Esophagus (tissue), 2 donors: ENCODE data around the gene LEP. TPM values are rescaled to one million over a fixed set of nuclear protein-coding genes. Genes with fewer than 3 reads are reported as not detected.
"Not testable (repeated sequence)": the region's sequence is repeated elsewhere in the genome, so short reads cannot be mapped to it uniquely, and the experiment has no call there.

Source experiments
- H3K27ac ChIP-seq, 2 donors: one replicate each; pipeline ENCODE4 v1.5.1; 2013; ENCODE audit warnings: low read depth in 2 of 2, mild to moderate bottlenecking in 2 of 2, inconsistent platforms in 1 of 2, low read length in 1 of 2, moderate library complexity in 1 of 2
- H3K27me3 ChIP-seq, 2 donors: one replicate each; pipeline ENCODE4 v1.6.1; 2013; ENCODE audit warnings: low read length in 2 of 2, control low read depth in 1 of 2, mild to moderate bottlenecking in 1 of 2; ENCODE audit not compliant: insufficient read depth in 2 of 2, control insufficient read depth in 1 of 2
- H3K36me3 ChIP-seq, 2 donors: one replicate each; pipeline ENCODE4 v1.6.1; 2013; ENCODE audit warnings: low read length in 1 of 2; ENCODE audit not compliant: control insufficient read depth in 2 of 2, insufficient read depth in 2 of 2
- H3K4me1 ChIP-seq, 2 donors: one replicate each; pipeline ENCODE4 v1.6.1; 2013; ENCODE audit warnings: low read length in 1 of 2; ENCODE audit not compliant: control insufficient read depth in 2 of 2, insufficient read depth in 2 of 2
- H3K4me3 ChIP-seq, 2 donors: one replicate each; pipeline ENCODE4 v1.5.1; 2013; ENCODE audit warnings: low read length in 2 of 2, mild to moderate bottlenecking in 2 of 2, low read depth in 1 of 2, moderate library complexity in 1 of 2
- H3K9me3 ChIP-seq, 2 donors: one replicate each; pipeline ENCODE4 v1.6.1; 2013; ENCODE audit warnings: mild to moderate bottlenecking in 2 of 2, low read depth in 1 of 2, low read length in 1 of 2, moderate library complexity in 1 of 2; ENCODE audit not compliant: control insufficient read depth in 2 of 2, insufficient read depth in 1 of 2
- WGBS, 2 donors: extraction: QIAGEN DNeasy Blood & Tissue Kit; methylation state at CpG; one replicate each; pipeline ENCODE4 v1.1.7; 2013; 5-methylcytosine and 5-hydroxymethylcytosine counted together
- polyA plus RNA-seq, 2 donors: library from polyadenylated mRNA; stranded (reverse); fragments of 200-250 nt; gene quantifications; one replicate each; pipeline ENCODE4 v1.2.3, GENCODE V29; 2013
- donor health status: healthy with polysubstance abuse.
- donor health status: Bipolar disorder and iron deficiency.

Gene LEP
- polyA plus RNA-seq, 2 donors: 0.02 TPM

- H3K4me3 ChIP-seq, H3K9me3 ChIP-seq, H3K4me1 ChIP-seq, H3K27ac ChIP-seq, H3K36me3 ChIP-seq, H3K27me3 ChIP-seq: not testable (repeated sequence)
- 81 to 82% methylated on average over 7 of the region's 7 CpGs for WGBS, 2 donors
Observed at GRCh38 chr7:128239146-128239545, 1.9 kb upstream of the LEP start.

GRCh38 chr7:128242661-128243060 lies 1.6 kb downstream of the LEP start:
- Histone ChIP-seq H3K4me1 (no peaks in the 10 kb centered on the region), H3K4me3 (no peak overlapping the region), H3K9me3 (no peaks in the 10 kb centered on the region), H3K27ac (no peak overlapping the region), H3K27me3 (peaks cover 0 to 10% of the 10 kb centered on the region in 2 donors), H3K36me3 (no peaks in the 10 kb centered on the region)
- 84 to 86% methylated on average over 11 of the region's 11 CpGs for WGBS, 2 donors

GRCh38 chr7:128243273-128243672 lies 2.2 kb downstream of the LEP start:
- Histone ChIP-seq H3K4me3 (no peak overlapping the region), H3K27me3 (peaks cover 0 to 10% of the 10 kb centered on the region in 2 donors), H3K9me3 (no peaks in the 10 kb centered on the region), H3K4me1 (no peaks in the 10 kb centered on the region), H3K27ac (no peak overlapping the region), H3K36me3 (no peaks in the 10 kb centered on the region)
- WGBS, 2 donors: 85 to 86% methylated on average over 7 of the region's 7 CpGs

- H3K9me3 ChIP-seq: no peaks in the 10 kb centered on the region
- peaks cover 0 to 10% of the 10 kb centered on the region in 2 donors for H3K27me3 ChIP-seq
- H3K4me3 ChIP-seq: no peak overlapping the region
- H3K27ac ChIP-seq: no peak overlapping the region
- no peaks in the 10 kb centered on the region for H3K36me3 ChIP-seq
- WGBS, 2 donors: 84 to 92% methylated on average over 3 of the region's 3 CpGs
- H3K4me1 ChIP-seq: no peaks in the 10 kb centered on the region
Observed at GRCh38 chr7:128244861-128245260, 3.8 kb downstream of the LEP start.

- H3K36me3 ChIP-seq: no peaks in the 10 kb centered on the region
- H3K27me3 ChIP-seq: peaks cover 0 to 2% of the 10 kb centered on the region in 2 donors
- no peak overlapping the region for H3K4me3 ChIP-seq
- WGBS, 2 donors: 81 to 82% methylated on average over 5 of the region's 5 CpGs
- no peaks in the 10 kb centered on the region for H3K4me1 ChIP-seq
- H3K9me3 ChIP-seq: no peaks in the 10 kb centered on the region
- H3K27ac ChIP-seq: no peak overlapping the region
Observed at GRCh38 chr7:128247108-128247507, 6.0 kb downstream of the LEP start.

DNA sequence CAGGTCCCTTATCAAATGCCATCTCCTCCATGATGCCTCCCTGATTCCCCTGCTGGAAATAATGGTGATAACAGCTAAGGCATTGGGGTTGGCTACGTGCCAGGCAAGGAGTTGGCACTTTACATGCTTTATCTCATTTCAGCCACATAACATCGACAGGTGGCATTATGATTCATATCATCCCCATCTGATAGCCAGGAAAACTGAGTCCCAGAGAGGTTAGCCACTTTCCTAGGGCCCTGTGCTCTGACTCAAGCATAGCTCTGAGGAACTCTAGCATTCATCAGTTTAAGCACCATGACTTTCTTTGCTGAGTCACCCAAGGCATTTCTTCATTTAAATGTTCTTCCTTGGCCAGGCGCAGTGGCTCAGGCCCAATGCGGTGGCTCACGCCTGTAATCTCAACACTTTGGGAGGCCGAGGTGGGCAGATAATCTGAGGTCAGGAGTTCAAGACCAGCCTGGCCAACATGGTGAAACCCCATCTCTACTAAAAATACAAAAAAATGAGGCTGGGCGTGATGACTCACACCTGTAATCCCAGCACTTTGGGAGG lies 6.6 kb downstream of the LEP start:
- Histone ChIP-seq H3K4me1 (no peaks in the 10 kb centered on the region), H3K9me3 (no peaks in the 10 kb centered on the region), H3K4me3 (no peak overlapping the region), H3K27me3 (peaks cover 0 to under 1% of the 10 kb centered on the region in 2 donors), H3K36me3 (no peaks in the 10 kb centered on the region), H3K27ac (no peak overlapping the region)
- 64 to 72% methylated on average over 7 of the region's 7 CpGs for WGBS, 2 donors

DNA sequence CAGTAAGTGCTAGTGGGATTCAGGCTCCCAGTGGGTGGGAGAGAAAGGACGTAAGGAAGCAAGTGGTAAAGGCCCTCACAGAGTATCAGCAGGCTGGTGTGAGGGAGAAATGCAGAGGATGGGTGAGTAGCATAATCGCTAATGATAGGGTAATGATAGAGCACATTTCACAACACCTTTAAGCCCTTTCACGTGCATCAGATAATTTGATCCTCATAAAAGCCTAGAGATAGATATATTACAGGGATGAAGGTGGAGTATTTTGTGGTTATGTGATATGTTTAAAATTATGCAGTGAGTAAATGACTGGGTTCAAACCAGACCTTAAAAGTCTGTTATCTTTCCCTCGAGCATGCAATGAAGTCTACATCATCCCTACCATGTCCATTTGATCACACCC lies 10.3 kb downstream of the LEP start:
- no peaks in the 10 kb centered on the region for H3K9me3 ChIP-seq
- no peaks in the 10 kb centered on the region for H3K27me3 ChIP-seq
- H3K4me1 ChIP-seq: no peaks in the 10 kb centered on the region
- H3K4me3 ChIP-seq: no peak overlapping the region
- 63 to 80% methylated on average over 4 of the region's 4 CpGs for WGBS, 2 donors
- H3K36me3 ChIP-seq: no peaks in the 10 kb centered on the region
- no peak overlapping the region for H3K27ac ChIP-seq

DNA sequence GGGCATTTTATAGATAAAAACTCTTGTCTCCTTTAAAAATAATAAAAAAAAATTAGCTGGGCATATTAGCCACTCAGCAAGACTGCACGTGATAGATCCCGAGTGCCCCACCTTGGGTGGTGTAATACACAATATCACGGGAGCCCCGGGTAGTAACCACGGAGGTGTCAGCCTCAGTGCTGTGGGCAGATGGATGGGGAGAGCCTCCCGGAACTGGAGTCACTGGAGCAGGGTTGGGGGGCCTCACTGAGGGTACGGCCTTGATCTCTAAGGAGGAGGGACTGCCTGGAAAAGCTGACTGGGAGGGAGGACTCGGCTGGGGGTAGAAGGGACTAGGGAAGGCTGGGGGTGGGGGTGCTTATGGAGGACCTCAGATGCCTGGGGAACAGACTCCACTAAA lies 12.6 kb downstream of the LEP start:
- 92 to 96% methylated on average over 8 of the region's 8 CpGs for WGBS, 2 donors
- no peak overlapping the region for H3K4me3 ChIP-seq
- no peaks in the 10 kb centered on the region for H3K9me3 ChIP-seq
- no peak overlapping the region for H3K27ac ChIP-seq
- H3K4me1 ChIP-seq: peaks cover 0 to 6% of the 10 kb centered on the region in 2 donors
- no peaks in the 10 kb centered on the region for H3K36me3 ChIP-seq
- H3K27me3 ChIP-seq: no peaks in the 10 kb centered on the region

DNA sequence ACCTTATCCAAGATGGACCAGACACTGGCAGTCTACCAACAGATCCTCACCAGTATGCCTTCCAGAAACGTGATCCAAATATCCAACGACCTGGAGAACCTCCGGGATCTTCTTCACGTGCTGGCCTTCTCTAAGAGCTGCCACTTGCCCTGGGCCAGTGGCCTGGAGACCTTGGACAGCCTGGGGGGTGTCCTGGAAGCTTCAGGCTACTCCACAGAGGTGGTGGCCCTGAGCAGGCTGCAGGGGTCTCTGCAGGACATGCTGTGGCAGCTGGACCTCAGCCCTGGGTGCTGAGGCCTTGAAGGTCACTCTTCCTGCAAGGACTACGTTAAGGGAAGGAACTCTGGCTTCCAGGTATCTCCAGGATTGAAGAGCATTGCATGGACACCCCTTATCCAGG lies 13.4 kb downstream of the LEP start:
- no peak overlapping the region for H3K27ac ChIP-seq
- H3K9me3 ChIP-seq: no peaks in the 10 kb centered on the region
- H3K36me3 ChIP-seq: no peaks in the 10 kb centered on the region
- peaks cover 0 to 9% of the 10 kb centered on the region in 2 donors for H3K4me1 ChIP-seq
- H3K4me3 ChIP-seq: no peak overlapping the region
- 83 to 84% methylated on average over 5 of the region's 5 CpGs for WGBS, 2 donors
- no peaks in the 10 kb centered on the region for H3K27me3 ChIP-seq

DNA sequence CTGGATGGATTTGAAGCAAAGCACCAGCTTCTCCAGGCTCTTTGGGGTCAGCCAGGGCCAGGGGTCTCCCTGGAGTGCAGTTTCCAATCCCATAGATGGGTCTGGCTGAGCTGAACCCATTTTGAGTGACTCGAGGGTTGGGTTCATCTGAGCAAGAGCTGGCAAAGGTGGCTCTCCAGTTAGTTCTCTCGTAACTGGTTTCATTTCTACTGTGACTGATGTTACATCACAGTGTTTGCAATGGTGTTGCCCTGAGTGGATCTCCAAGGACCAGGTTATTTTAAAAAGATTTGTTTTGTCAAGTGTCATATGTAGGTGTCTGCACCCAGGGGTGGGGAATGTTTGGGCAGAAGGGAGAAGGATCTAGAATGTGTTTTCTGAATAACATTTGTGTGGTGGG lies 14.2 kb downstream of the LEP start:
- Histone ChIP-seq H3K27ac (no peak overlapping the region), H3K4me1 (peaks cover 0 to 9% of the 10 kb centered on the region in 2 donors), H3K36me3 (no peaks in the 10 kb centered on the region), H3K27me3 (no peaks in the 10 kb centered on the region), H3K9me3 (no peaks in the 10 kb centered on the region), H3K4me3 (no peak overlapping the region)
- WGBS, 2 donors: 67 to 72% methylated on average over 2 of the region's 2 CpGs
